ENCODE data around the gene PIP4P1. TPM values are rescaled to one million over a fixed set of nuclear protein-coding genes. Genes with fewer than 3 reads are reported as not detected.

The PIP4P1 gene
- total and polyA plus RNA-seq, 9 of the 15 experiments (the other 6 are each of a cell fraction or from before 2014, with no cell fraction given), result 5.3 to 20.9 (median 10.7) TPM

DNA sequence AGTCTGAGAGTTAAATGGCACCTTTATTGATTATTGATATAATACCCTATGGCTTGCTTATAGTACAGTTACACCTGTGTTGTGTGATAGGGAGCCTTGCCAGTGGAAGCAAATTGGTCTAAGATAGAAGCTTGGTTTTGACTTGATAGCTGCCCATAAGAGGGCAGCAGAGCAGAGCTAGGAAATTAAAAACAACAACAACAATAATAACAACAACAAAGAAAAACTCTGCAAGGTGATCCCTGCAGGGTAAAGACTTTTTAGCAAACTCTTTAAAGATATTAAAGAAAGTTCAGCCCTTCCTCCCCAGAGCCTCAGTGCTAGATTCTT lies 26.1 kb upstream of the PIP4P1 start (continued):
- TF ChIP-seq REST (IDR thresholded peaks at IDR 0.05; ENCODE audit: borderline replicate concordance) (no peak), REST (CRISPR knock-in tag; IDR thresholded peaks at IDR 0.05; ENCODE audit: low read depth) (no peak), LARP7 (IDR thresholded peaks at IDR 0.05) (no peak), ZNF717 (CRISPR knock-in tag; IDR thresholded peaks at IDR 0.05) (no peak), ZNF253 (CRISPR knock-in tag; conservative IDR thresholded peaks at IDR 0.05) (no peak), RAD21 (CRISPR knock-in tag; conservative IDR thresholded peaks at IDR 0.05 in 1 of 2, IDR thresholded peaks at IDR 0.05 in 1 of 2) (peak in 1 of 2 experiments; percentile 18; a peak in 1 of 4 replicates)
- TF ChIP-seq, protein P1, sequence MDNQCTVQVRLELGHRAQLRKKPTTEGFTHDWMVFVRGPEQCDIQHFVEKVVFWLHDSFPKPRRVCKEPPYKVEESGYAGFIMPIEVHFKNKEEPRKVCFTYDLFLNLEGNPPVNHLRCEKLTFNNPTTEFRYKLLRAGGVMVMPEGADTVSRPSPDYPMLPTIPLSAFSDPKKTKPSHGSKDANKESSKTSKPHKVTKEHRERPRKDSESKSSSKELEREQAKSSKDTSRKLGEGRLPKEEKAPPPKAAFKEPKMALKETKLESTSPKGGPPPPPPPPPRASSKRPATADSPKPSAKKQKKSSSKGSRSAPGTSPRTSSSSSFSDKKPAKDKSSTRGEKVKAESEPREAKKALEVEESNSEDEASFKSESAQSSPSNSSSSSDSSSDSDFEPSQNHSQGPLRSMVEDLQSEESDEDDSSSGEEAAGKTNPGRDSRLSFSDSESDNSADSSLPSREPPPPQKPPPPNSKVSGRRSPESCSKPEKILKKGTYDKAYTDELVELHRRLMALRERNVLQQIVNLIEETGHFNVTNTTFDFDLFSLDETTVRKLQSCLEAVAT (IDR thresholded peaks at IDR 0.05), result no peak
- TF ChIP-seq, protein P2, sequence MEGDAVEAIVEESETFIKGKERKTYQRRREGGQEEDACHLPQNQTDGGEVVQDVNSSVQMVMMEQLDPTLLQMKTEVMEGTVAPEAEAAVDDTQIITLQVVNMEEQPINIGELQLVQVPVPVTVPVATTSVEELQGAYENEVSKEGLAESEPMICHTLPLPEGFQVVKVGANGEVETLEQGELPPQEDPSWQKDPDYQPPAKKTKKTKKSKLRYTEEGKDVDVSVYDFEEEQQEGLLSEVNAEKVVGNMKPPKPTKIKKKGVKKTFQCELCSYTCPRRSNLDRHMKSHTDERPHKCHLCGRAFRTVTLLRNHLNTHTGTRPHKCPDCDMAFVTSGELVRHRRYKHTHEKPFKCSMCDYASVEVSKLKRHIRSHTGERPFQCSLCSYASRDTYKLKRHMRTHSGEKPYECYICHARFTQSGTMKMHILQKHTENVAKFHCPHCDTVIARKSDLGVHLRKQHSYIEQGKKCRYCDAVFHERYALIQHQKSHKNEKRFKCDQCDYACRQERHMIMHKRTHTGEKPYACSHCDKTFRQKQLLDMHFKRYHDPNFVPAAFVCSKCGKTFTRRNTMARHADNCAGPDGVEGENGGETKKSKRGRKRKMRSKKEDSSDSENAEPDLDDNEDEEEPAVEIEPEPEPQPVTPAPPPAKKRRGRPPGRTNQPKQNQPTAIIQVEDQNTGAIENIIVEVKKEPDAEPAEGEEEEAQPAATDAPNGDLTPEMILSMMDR (IDR thresholded peaks at IDR 0.05 in 2 of 3, conservative IDR thresholded peaks at IDR 0.05 in 1 of 3; ENCODE audit: insufficient read depth in 2 of 3, low read depth in 1 of 3, low read length in 3 of 3), result peak in 2 of 3 experiments; percentile 14 to 40; a peak in 2 of 6 replicates
